Breast epithelium (tissue), 3 donors: ENCODE data around the gene SPTBN2.

Experiments
- POLR2A ChIP-seq: fragments of 450-650 bp; IDR thresholded peaks from one replicate; pipeline ENCODE4 v1.6.1; 2016; ENCODE audit warnings: antibody characterized with exemption, mild to moderate bottlenecking, moderate library complexity
- POLR2AphosphoS5 ChIP-seq, 3 donors: sonication (generic); formaldehyde crosslinking; IDR thresholded peaks; one replicate each; pipeline ENCODE4 v1.6.1; 2017; ENCODE audit warnings: antibody characterized with exemption in 3 of 3
- TF ChIP-seq, protein P1 (sequence below), 3 donors: fragments of 450-650 bp; IDR thresholded peaks; one replicate each; pipeline ENCODE4 v1.5.1; 2016 to 2017; ENCODE audit warnings: antibody characterized with exemption in 3 of 3, mild to moderate bottlenecking in 3 of 3, moderate library complexity in 3 of 3

DNA sequence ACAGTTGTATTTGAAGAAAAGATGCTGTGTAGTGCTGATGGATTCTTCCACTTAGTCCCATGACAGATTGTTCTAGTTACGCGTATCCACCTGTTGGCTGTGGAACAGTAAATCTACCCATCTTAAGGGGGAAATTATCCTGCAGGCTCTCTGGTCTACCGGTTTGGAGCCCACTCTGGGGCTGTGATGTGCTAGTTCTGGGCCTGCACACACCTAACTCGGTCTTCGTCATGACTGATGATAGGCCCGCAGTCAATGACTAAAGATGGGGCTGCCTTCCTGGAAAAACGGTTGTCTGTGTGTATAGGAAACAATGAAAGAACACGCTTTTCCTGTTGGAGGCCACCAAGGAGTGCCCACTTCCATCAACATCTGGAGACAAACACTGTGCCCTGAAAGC is 45.1 kb downstream of the SPTBN2 start:
- TF ChIP-seq POLR2AphosphoS5 (IDR thresholded peaks at IDR 0.05), result no peak
- TF ChIP-seq POLR2A, result no peak
- TF ChIP-seq, protein P1, sequence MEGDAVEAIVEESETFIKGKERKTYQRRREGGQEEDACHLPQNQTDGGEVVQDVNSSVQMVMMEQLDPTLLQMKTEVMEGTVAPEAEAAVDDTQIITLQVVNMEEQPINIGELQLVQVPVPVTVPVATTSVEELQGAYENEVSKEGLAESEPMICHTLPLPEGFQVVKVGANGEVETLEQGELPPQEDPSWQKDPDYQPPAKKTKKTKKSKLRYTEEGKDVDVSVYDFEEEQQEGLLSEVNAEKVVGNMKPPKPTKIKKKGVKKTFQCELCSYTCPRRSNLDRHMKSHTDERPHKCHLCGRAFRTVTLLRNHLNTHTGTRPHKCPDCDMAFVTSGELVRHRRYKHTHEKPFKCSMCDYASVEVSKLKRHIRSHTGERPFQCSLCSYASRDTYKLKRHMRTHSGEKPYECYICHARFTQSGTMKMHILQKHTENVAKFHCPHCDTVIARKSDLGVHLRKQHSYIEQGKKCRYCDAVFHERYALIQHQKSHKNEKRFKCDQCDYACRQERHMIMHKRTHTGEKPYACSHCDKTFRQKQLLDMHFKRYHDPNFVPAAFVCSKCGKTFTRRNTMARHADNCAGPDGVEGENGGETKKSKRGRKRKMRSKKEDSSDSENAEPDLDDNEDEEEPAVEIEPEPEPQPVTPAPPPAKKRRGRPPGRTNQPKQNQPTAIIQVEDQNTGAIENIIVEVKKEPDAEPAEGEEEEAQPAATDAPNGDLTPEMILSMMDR (IDR thresholded peaks at IDR 0.05), result no peak
